Tibial nerve (tissue), 4 donors: Measurements from ENCODE around the gene EML6.

Experiments
- EP300 ChIP-seq, 2 donors: sonication (generic); formaldehyde crosslinking; IDR thresholded peaks; one replicate each; pipeline ENCODE4 v1.6.1; 2017; ENCODE audit warnings: antibody characterized with exemption in 2 of 2, mild to moderate bottlenecking in 1 of 2
- POLR2A ChIP-seq, 2 donors: fragments of 450-650 bp; IDR thresholded peaks; one replicate each; pipeline ENCODE4 v1.6.1; 2017; ENCODE audit warnings: antibody characterized with exemption in 2 of 2, mild to moderate bottlenecking in 2 of 2, moderate library complexity in 2 of 2
- TF ChIP-seq, protein P1 (sequence below), 5 experiments: fragments of 200-600 bp in 3 of 5; fragments of 450-650 bp in 2 of 5; sonication (generic) in 3 of 5; IDR thresholded peaks; one replicate each; pipeline ENCODE4 v1.5.1; 2016 to 2019; ENCODE audit warnings: antibody characterized with exemption in 5 of 5, mild to moderate bottlenecking in 3 of 5, moderate library complexity in 2 of 5

DNA sequence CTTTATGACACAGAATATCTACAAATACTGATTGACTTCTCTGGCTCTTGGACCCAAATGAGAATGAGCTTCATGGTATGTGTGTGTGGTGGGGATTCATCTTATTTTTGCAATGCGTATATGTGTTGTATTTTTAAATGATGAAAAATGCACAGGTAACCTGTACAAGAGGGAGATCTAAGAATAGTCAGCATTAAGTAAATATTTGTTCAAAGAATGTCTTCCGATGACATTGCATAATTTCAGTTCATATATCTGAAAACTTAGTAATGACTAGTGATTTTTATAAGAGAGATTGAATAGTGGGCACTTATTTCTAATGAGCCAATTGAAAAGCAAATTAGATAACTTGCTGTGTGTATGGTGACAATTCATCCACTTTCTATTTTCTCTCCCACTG, 66.4 kb downstream of the EML6 start:
- TF ChIP-seq EP300 (IDR thresholded peaks at IDR 0.05) (no peak), POLR2A (IDR thresholded peaks at IDR 0.05) (no peak)
- TF ChIP-seq, protein P1, sequence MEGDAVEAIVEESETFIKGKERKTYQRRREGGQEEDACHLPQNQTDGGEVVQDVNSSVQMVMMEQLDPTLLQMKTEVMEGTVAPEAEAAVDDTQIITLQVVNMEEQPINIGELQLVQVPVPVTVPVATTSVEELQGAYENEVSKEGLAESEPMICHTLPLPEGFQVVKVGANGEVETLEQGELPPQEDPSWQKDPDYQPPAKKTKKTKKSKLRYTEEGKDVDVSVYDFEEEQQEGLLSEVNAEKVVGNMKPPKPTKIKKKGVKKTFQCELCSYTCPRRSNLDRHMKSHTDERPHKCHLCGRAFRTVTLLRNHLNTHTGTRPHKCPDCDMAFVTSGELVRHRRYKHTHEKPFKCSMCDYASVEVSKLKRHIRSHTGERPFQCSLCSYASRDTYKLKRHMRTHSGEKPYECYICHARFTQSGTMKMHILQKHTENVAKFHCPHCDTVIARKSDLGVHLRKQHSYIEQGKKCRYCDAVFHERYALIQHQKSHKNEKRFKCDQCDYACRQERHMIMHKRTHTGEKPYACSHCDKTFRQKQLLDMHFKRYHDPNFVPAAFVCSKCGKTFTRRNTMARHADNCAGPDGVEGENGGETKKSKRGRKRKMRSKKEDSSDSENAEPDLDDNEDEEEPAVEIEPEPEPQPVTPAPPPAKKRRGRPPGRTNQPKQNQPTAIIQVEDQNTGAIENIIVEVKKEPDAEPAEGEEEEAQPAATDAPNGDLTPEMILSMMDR (IDR thresholded peaks at IDR 0.05), result no peak
